SK-N-SH (cell line): Measurements from ENCODE around the gene PMEPA1. TPM values are rescaled to one million over a fixed set of nuclear protein-coding genes. Genes with fewer than 3 reads are reported as not detected.

ENCODE experiments used
- CTCF ChIA-PET: fragments of 300-600, 350-600 bp; formaldehyde crosslinking; extraction: SDS; loops from one replicate; lab custom pipeline; 2021; lab: Yijun Ruan, JAX
- POLR2A ChIA-PET: fragments of 350-600 bp; sonication (Branson Sonifier 250); formaldehyde crosslinking; extraction: SDS; loops from one replicate; lab custom pipeline; 2020; ENCODE audit warnings: antibody characterized with exemption, inconsistent platforms; lab: Yijun Ruan, JAX
- DNase-seq: peaks from one replicate; pipeline ENCODE4 v3.0.0; 2012
- H2AFZ ChIP-seq: fragments of 200-600 bp; sonication (generic); 2 replicates; pipeline ENCODE4 v1.8.1; 2016; ENCODE audit warnings: antibody characterized with exemption, mild to moderate bottlenecking, low read depth
- H3F3A ChIP-seq: fragments of 200-600 bp; sonication (generic); replicated peaks from 2 replicates; pipeline ENCODE3; 2016; ENCODE audit warnings: antibody characterized with exemption, mild to moderate bottlenecking; ENCODE audit not compliant: insufficient read depth
- H3K27ac ChIP-seq, 2 experiments: fragments of 200-500 bp in 1 of 2; fragments of 200-600 bp in 1 of 2; sonication (Bioruptor generic) in 1 of 2; sonication (generic), shearing (Covaris generic) in 1 of 2; 2 replicates each; pipeline versions ENCODE4 v1.5.1 to v1.6.1; 2014 to 2016; ENCODE audit warnings: low read depth in 2 of 2, inconsistent platforms in 1 of 2, low read length in 1 of 2, mild to moderate bottlenecking in 1 of 2, mixed read lengths in 1 of 2
- H3K27me3 ChIP-seq: fragments of 200-600 bp; sonication (generic), shearing (Covaris generic); 2 replicates; pipeline ENCODE4 v1.6.1; 2016; ENCODE audit warnings: mixed run types; ENCODE audit not compliant: insufficient read depth
- H3K36me3 ChIP-seq, 2 experiments: fragments of 200-500 bp in 1 of 2; fragments of 200-600 bp in 1 of 2; sonication (Bioruptor generic) in 1 of 2; sonication (generic) in 1 of 2; replicated peaks in 1 of 2; 2 replicates each; pipeline versions ENCODE3 to v1.5.1; 2014 to 2016; ENCODE audit warnings: low read length in 1 of 2, mild to moderate bottlenecking in 1 of 2; ENCODE audit not compliant: insufficient read depth in 2 of 2, control insufficient read depth in 1 of 2
- H3K4me1 ChIP-seq, 2 experiments: fragments of 200-500 bp in 1 of 2; fragments of 200-600 bp in 1 of 2; sonication (Bioruptor generic) in 1 of 2; sonication (generic), shearing (Covaris generic) in 1 of 2; 2 replicates each; pipeline versions ENCODE4 v1.5.1 to v1.6.1; 2014 to 2016; ENCODE audit warnings: low read depth in 1 of 2, low read length in 1 of 2, mixed run types in 1 of 2; ENCODE audit not compliant: insufficient read depth in 2 of 2, control insufficient read depth in 1 of 2
- H3K4me2 ChIP-seq: fragments of 200-600 bp; sonication (generic), shearing (Covaris generic); 2 replicates; pipeline ENCODE4 v1.6.1; 2017; ENCODE audit warnings: mixed run types
- H3K4me3 ChIP-seq, 2 experiments: fragments of 200-500 bp in 1 of 2; fragments of 200-600 bp in 1 of 2; sonication (Bioruptor generic) in 1 of 2; sonication (generic), shearing (Covaris generic) in 1 of 2; 2 replicates each; pipeline versions ENCODE4 v1.5.1 to v1.8.1; 2014 to 2016; ENCODE audit warnings: low read depth in 2 of 2, inconsistent platforms in 1 of 2, low read length in 1 of 2, mild to moderate bottlenecking in 1 of 2, mixed read lengths in 1 of 2, moderate library complexity in 1 of 2
- H3K79me2 ChIP-seq: fragments of 200-600 bp; sonication (generic); 2 replicates; pipeline ENCODE4 v1.8.1; 2017; ENCODE audit warnings: mild to moderate bottlenecking; ENCODE audit not compliant: insufficient read depth
- H3K9ac ChIP-seq: fragments of 200-600 bp; sonication (generic); 2 replicates; pipeline ENCODE4 v1.6.1; 2017; ENCODE audit warnings: mixed run types
- H3K9me2 ChIP-seq: fragments of 200-600 bp; sonication (generic); 2 replicates; pipeline ENCODE4 v1.6.1; 2017; ENCODE audit warnings: mixed run types
- H3K9me3 ChIP-seq: fragments of 200-600 bp; sonication (generic); 2 replicates; pipeline ENCODE4 v1.6.1; 2017; ENCODE audit warnings: mixed run types, mild to moderate bottlenecking, moderate library complexity
- H4K20me1 ChIP-seq: fragments of 200-600 bp; sonication (generic); 2 replicates; pipeline ENCODE4 v1.6.1; 2017; ENCODE audit warnings: mild to moderate bottlenecking, mixed run types; ENCODE audit not compliant: insufficient read depth
- EZH2phosphoT487 ChIP-seq: fragments of 200-600 bp; sonication (generic); IDR thresholded peaks from 2 replicates; pipeline ENCODE4 v1.6.1; 2017; ENCODE audit warnings: low read depth, mixed run types, mild to moderate bottlenecking, antibody characterized with exemption, moderate library complexity, borderline replicate concordance
- FOSL2 ChIP-seq: IDR thresholded peaks from 2 replicates; pipeline ENCODE4 v1.4.0; 2012; ENCODE audit warnings: low read depth, mild to moderate bottlenecking, moderate library complexity, borderline replicate concordance
- FOXJ3 ChIP-seq: sonication (generic); formaldehyde crosslinking; IDR thresholded peaks from 2 replicates; pipeline ENCODE4 v1.5.1; 2020; ENCODE audit warnings: mild to moderate bottlenecking, missing genetic modification reagents
- GATA2 ChIP-seq: sonication (generic); formaldehyde crosslinking; IDR thresholded peaks from 2 replicates; pipeline ENCODE4 v1.5.0; 2020; ENCODE audit warnings: mild to moderate bottlenecking, missing genetic modification reagents
- MEF2A ChIP-seq: IDR thresholded peaks from 2 replicates; pipeline ENCODE4 v1.4.0; 2012; ENCODE audit warnings: low read depth, borderline replicate concordance
- NRF1 ChIP-seq: IDR thresholded peaks from 2 replicates; pipeline ENCODE4 v1.6.1; 2012; ENCODE audit warnings: low read depth, mild to moderate bottlenecking, low read length
- PBX3 ChIP-seq: IDR thresholded peaks from 2 replicates; pipeline ENCODE4; 2012
- RCOR1 ChIP-seq: fragments of 150-350 bp; IDR thresholded peaks from 2 replicates; pipeline ENCODE4 v1.6.1; 2017; ENCODE audit warnings: antibody characterized with exemption, low read length
- RFX5 ChIP-seq: IDR thresholded peaks from 2 replicates; pipeline ENCODE4 v1.6.1; 2012; ENCODE audit warnings: mild to moderate bottlenecking, improper control_type of control experiment, low read length
- TAF1 ChIP-seq: IDR thresholded peaks from 2 replicates; pipeline ENCODE4 v1.6.1; 2012; ENCODE audit warnings: low read depth, mild to moderate bottlenecking, low read length, moderate library complexity, borderline replicate concordance
- TCF12 ChIP-seq: IDR thresholded peaks from 2 replicates; pipeline ENCODE4 v1.4.0; 2012
- TEAD4 ChIP-seq: IDR thresholded peaks from 2 replicates; pipeline ENCODE4 v1.4.0; 2012; ENCODE audit warnings: mild to moderate bottlenecking, borderline replicate concordance; ENCODE audit not compliant: insufficient read depth
- YY1 ChIP-seq: IDR thresholded peaks from 2 replicates; pipeline ENCODE4 v1.4.0; 2012; ENCODE audit warnings: low read depth, mild to moderate bottlenecking
- WGBS: methylation state at CpG from one replicate; pipeline ENCODE4 v1.1.6; 2017; ENCODE audit warnings: low lambda C conversion rate; 5-methylcytosine and 5-hydroxymethylcytosine counted together
- polyA plus RNA-seq, 3 experiments: library from polyadenylated mRNA; depleted of rRNA; stranded (reverse); fragments of >200 nt; gene quantifications; 2 replicates each; pipeline ENCODE4 v1.2.3, GENCODE V29; 2012
- TF ChIP-seq, protein P1 (sequence below): fragments of 150-350 bp; IDR thresholded peaks from 2 replicates; pipeline ENCODE4 v1.6.1; 2016; ENCODE audit warnings: mild to moderate bottlenecking, low read depth, low read length
- TF ChIP-seq, protein P2 (sequence below): IDR thresholded peaks from 2 replicates; pipeline ENCODE4 v1.6.1; 2012; ENCODE audit warnings: mild to moderate bottlenecking, low read depth, low read length, moderate library complexity

Gene PMEPA1
- polyA plus RNA-seq, 1 of the 3 experiments (the other 2 are of a cell fraction) = 7.1 TPM

- TF ChIP-seq TAF1 (no peak), TEAD4 (no peak), FOXJ3 (CRISPR knock-in tag) (no peak), MEF2A (no peak), RFX5 (no peak), NRF1 (no peak), FOSL2 (no peak), TCF12 (no peak), GATA2 (no peak), PBX3 (no peak), YY1 (no peak), EZH2phosphoT487 (no peak)
- TF ChIP-seq, protein P1, sequence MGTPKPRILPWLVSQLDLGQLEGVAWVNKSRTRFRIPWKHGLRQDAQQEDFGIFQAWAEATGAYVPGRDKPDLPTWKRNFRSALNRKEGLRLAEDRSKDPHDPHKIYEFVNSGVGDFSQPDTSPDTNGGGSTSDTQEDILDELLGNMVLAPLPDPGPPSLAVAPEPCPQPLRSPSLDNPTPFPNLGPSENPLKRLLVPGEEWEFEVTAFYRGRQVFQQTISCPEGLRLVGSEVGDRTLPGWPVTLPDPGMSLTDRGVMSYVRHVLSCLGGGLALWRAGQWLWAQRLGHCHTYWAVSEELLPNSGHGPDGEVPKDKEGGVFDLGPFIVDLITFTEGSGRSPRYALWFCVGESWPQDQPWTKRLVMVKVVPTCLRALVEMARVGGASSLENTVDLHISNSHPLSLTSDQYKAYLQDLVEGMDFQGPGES = no peak
- TF ChIP-seq, protein P2, sequence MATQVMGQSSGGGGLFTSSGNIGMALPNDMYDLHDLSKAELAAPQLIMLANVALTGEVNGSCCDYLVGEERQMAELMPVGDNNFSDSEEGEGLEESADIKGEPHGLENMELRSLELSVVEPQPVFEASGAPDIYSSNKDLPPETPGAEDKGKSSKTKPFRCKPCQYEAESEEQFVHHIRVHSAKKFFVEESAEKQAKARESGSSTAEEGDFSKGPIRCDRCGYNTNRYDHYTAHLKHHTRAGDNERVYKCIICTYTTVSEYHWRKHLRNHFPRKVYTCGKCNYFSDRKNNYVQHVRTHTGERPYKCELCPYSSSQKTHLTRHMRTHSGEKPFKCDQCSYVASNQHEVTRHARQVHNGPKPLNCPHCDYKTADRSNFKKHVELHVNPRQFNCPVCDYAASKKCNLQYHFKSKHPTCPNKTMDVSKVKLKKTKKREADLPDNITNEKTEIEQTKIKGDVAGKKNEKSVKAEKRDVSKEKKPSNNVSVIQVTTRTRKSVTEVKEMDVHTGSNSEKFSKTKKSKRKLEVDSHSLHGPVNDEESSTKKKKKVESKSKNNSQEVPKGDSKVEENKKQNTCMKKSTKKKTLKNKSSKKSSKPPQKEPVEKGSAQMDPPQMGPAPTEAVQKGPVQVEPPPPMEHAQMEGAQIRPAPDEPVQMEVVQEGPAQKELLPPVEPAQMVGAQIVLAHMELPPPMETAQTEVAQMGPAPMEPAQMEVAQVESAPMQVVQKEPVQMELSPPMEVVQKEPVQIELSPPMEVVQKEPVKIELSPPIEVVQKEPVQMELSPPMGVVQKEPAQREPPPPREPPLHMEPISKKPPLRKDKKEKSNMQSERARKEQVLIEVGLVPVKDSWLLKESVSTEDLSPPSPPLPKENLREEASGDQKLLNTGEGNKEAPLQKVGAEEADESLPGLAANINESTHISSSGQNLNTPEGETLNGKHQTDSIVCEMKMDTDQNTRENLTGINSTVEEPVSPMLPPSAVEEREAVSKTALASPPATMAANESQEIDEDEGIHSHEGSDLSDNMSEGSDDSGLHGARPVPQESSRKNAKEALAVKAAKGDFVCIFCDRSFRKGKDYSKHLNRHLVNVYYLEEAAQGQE = no peak
Measured at GRCh38 chr20:57654363-57654997, 55.3 kb downstream of the PMEPA1 start (continued).

DNA sequence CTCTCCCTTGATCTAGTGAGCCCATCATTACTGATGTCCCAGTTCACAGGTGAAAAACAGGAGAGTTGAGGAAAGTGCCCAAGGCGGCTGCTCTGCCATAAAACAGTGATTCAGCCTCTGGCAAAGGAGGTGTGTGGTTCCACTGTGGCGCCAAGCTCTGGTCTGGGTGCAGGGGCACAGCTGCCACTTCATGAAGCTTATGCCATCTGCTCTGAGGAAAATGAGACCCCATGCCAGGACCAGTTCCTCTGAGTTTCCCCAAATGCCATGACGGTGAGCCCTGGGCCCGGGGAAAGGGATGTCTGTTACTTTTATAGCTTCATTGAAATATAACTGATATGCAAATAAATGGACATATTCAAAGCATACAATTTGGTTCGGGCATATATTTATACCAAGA is 55.9 kb downstream of the PMEPA1 start:
- H3K36me3 ChIP-seq = peaks cover 7 to 72% of the 10 kb centered on the region in 2 experiments
- no peak overlapping the region for H3K4me3 ChIP-seq
- DNase-seq = peak; percentile 29
- H4K20me1 ChIP-seq = peaks cover 7% of the 10 kb centered on the region
- ChIA-PET CTCF (interaction anchor here (0.6 to 3.2 kb wide), 57 partner anchors 8 to 558 kb away, joined by 3 to 32 read pairs (median 4); partner anchors contain the start of gene ZBP1), POLR2A (interaction anchor here (0.5 to 1.3 kb wide), 2 partner anchors 56 to 215 kb away, joined by 3 read pairs; partner anchors contain the start of gene PMEPA1)
- H3K4me1 ChIP-seq = peaks cover 0 to 14% of the 10 kb centered on the region in 2 experiments; a peak in 1 of 4 replicates
- no peak for TF ChIP-seq RCOR1
- 46% methylated on average over 5 of the region's 5 CpGs for WGBS
- no peak overlapping the region for H3K4me2 ChIP-seq
- H3K27me3 ChIP-seq = no peaks in the 10 kb centered on the region
- H2AFZ ChIP-seq = no peak overlapping the region
- no peaks in the 10 kb centered on the region for H3K9me2 ChIP-seq
- H3K9ac ChIP-seq = no peak overlapping the region
- H3K79me2 ChIP-seq = no peaks in the 10 kb centered on the region
- no peak overlapping the region; a peak in 1 of 4 replicates for H3K27ac ChIP-seq
- no peaks in the 10 kb centered on the region for H3F3A ChIP-seq
- H3K9me3 ChIP-seq = no peaks in the 10 kb centered on the region
